ENCODE measurements around the gene DIP2C. TPM values are rescaled to one million over a fixed set of nuclear protein-coding genes. Genes with fewer than 3 reads are reported as not detected.

Gene DIP2C
- total RNA-seq, 1 donor from 2014 or later, result 23.1 TPM

DNA sequence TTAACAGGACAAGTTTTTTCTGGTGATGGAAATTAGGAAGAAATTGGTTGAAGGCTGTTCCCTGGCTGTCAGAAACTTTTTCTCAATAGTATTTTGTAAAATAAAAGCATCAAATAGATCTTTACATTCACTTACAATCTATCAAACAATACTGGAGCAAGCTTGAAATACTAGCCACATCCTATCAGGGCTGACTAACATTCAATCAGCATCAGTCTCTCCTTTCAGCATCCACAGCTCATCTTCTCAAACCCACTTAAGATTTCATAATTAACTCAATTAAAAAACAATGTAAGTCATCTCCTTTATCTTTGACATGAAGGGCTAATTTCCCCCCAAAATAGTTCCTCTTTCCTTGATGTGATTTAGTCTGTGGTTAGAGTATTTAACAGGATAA, 80.2 kb downstream of the DIP2C start:
- TF ChIP-seq, protein P1, sequence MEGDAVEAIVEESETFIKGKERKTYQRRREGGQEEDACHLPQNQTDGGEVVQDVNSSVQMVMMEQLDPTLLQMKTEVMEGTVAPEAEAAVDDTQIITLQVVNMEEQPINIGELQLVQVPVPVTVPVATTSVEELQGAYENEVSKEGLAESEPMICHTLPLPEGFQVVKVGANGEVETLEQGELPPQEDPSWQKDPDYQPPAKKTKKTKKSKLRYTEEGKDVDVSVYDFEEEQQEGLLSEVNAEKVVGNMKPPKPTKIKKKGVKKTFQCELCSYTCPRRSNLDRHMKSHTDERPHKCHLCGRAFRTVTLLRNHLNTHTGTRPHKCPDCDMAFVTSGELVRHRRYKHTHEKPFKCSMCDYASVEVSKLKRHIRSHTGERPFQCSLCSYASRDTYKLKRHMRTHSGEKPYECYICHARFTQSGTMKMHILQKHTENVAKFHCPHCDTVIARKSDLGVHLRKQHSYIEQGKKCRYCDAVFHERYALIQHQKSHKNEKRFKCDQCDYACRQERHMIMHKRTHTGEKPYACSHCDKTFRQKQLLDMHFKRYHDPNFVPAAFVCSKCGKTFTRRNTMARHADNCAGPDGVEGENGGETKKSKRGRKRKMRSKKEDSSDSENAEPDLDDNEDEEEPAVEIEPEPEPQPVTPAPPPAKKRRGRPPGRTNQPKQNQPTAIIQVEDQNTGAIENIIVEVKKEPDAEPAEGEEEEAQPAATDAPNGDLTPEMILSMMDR (conservative IDR thresholded peaks at IDR 0.05), result no peak
- Mint-ChIP-seq H3K36me3 (peaks cover 3% of the 10 kb centered on the region), H3K9me3 (no peaks in the 10 kb centered on the region), H3K27ac (peak overlapping the region; percentile 76), H3K4me1 (ENCODE audit: unreplicated experiment) (peaks cover 67% of the 10 kb centered on the region), H3K27me3 (peaks cover 3% of the 10 kb centered on the region), H3K4me3 (no peak overlapping the region)
- no peak for DNase-seq (ENCODE audit: extremely low spot score, unreplicated experiment)

GRCh38 chr10:608331-609261, 80.9 kb downstream of the DIP2C start:
- H3K9me3 Mint-ChIP-seq, result no peaks in the 10 kb centered on the region
- H3K4me1 Mint-ChIP-seq (ENCODE audit: unreplicated experiment), result peaks cover 67% of the 10 kb centered on the region
- TF ChIP-seq, protein P1 (conservative IDR thresholded peaks at IDR 0.05), result no peak
- H3K4me3 Mint-ChIP-seq, result peak overlapping the region; percentile 58
- DNase-seq (ENCODE audit: extremely low spot score, unreplicated experiment), result no peak
- H3K36me3 Mint-ChIP-seq, result peaks cover 3% of the 10 kb centered on the region
- peak overlapping the region; percentile 76 for H3K27ac Mint-ChIP-seq
- H3K27me3 Mint-ChIP-seq, result peaks cover 3% of the 10 kb centered on the region

DNA sequence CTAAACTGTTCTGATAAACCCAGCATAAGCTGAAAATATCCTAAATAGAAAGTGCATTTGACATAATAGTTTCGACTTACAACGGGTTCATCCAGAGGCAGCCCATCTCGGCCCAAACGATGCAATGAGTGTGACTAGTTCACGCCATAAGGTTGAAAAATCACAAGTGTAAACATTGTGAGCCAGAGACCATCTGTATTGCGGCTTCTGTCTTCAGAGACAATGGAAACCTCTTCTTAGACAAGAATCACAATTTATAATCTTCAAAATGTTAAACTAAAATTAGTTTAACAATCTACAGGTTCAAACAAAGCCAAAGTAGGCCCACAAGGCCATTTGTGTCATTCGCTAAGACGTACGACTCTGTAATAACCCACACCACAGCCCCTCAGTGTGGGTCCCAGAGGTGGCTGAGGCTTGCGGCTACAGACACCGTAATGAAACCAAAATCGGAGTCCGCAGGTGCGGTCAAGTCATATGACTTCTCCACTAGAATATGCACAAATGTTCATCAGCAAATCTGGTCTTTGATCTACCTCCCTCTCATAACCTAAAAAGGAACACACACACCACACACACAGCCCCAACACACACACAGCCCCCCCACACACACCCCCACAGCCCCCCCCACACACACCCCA, 81.8 kb downstream of the DIP2C start:
- H3K9me3 Mint-ChIP-seq, result no peaks in the 10 kb centered on the region
- H3K27ac Mint-ChIP-seq, result no peak overlapping the region
- no peak for DNase-seq (ENCODE audit: extremely low spot score, unreplicated experiment)
- TF ChIP-seq, protein P1 (conservative IDR thresholded peaks at IDR 0.05), result no peak
- no peak overlapping the region for H3K4me3 Mint-ChIP-seq
- peaks cover 3% of the 10 kb centered on the region for H3K27me3 Mint-ChIP-seq
- H3K4me1 Mint-ChIP-seq (ENCODE audit: unreplicated experiment), result peaks cover 62% of the 10 kb centered on the region
- peaks cover 3% of the 10 kb centered on the region for H3K36me3 Mint-ChIP-seq

GRCh38 chr10:606762-607544, 82.5 kb downstream of the DIP2C start:
- Mint-ChIP-seq H3K4me1 (ENCODE audit: unreplicated experiment) (peaks cover 61% of the 10 kb centered on the region), H3K36me3 (peaks cover 3% of the 10 kb centered on the region), H3K27ac (peak overlapping the region; percentile 35), H3K9me3 (no peaks in the 10 kb centered on the region), H3K27me3 (peaks cover 3% of the 10 kb centered on the region), H3K4me3 (no peak overlapping the region)
- TF ChIP-seq, protein P1 (conservative IDR thresholded peaks at IDR 0.05), result no peak
- DNase-seq (ENCODE audit: extremely low spot score, unreplicated experiment), result no peak

DNA sequence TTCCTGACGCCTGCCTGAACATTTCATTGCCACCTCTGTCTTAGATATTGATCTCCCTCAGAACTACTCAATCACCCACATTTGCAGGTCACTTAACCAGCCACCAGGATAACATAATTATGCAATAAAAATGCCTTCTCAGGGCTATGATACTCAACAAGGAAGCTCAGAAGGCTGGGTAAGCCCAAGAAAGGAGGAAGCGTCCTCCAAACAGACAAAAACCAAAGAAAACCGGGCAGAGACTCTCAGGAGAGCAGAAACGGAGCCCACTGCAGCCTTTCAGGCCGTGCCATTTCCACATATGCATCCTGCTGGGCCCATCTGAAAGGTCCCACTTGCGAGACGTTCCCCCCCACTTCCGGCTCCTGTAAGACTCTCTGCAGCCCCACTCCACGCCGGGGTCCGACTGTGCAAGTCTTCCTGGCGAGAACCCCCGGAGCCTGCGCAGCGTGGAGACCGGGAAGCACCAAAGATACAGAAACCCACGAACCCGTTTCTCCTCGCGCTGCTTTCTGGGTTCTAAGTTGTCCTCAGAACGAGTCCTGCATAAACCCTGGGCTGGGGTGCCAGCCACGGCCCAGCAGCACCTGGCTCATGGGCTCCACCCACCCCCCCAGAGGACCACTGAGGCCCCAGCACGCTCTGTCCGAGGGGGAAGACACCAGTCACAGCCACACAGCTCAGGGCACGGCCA, 83.7 kb downstream of the DIP2C start:
- TF ChIP-seq, protein P1 (conservative IDR thresholded peaks at IDR 0.05), result no peak
- Mint-ChIP-seq H3K27ac (no peak overlapping the region), H3K36me3 (peaks cover 3% of the 10 kb centered on the region), H3K4me3 (no peak overlapping the region), H3K4me1 (ENCODE audit: unreplicated experiment) (peaks cover 57% of the 10 kb centered on the region), H3K27me3 (peaks cover 3% of the 10 kb centered on the region), H3K9me3 (no peaks in the 10 kb centered on the region)
- no peak for DNase-seq (ENCODE audit: extremely low spot score, unreplicated experiment)

Data from type B pancreatic cell (in vitro differentiated cells).